Posterior cingulate gyrus (tissue), 11 donors: Measurements from ENCODE around the gene SIDT2.
A peak's percentile ranks its signal among the peaks of the same experiment; 100 is the strongest.
"Not testable (repeated sequence)": the region's sequence is repeated elsewhere in the genome, so short reads cannot be mapped to it uniquely, and the experiment has no call there.

Experiments
- DNase-seq, 10 donors: peaks; one replicate each; pipeline versions ENCODE4 v3.0.0 to v3.0.0-alpha.2; 2020 to 2021; ENCODE audit warnings: mixed read lengths in 3 of 10
- intact Hi-C: fragments of 100-400 bp; cut with DNase I; formaldehyde crosslinking; loops from one replicate; pipeline ENCODE4 v1.15.1; 2023

Gene SIDT2

GRCh38 chr11:117178210-117179034 is at the start of gene SIDT2:
Gene SIDT2 (plus strand): TSS chr11:117178743. CDS start chr11:117179264, 521 bp downstream.
- DNase-seq, result peak; percentile 91 to 99 (median 96)
- intact Hi-C loops, result loop anchor here (5.0 kb wide), 1 partner anchor 36 kb away; the partner anchor contains the start of gene PAFAH1B2

GRCh38 chr11:117130396-117130795 is 48.1 kb upstream of the SIDT2 start:
- DNase-seq, result not testable (repeated sequence)
- intact Hi-C loops, result loop anchor here (5.0 kb wide), 1 partner anchor 77 kb away; no protein-coding TSS in a partner anchor

GRCh38 chr11:117130879-117131278 is 47.7 kb upstream of the SIDT2 start:
- no peak for DNase-seq
- intact Hi-C loops, result loop anchor here (5.0 kb wide), 1 partner anchor 76 kb away; no protein-coding TSS in a partner anchor

GRCh38 chr11:117134431-117134830 is 44.1 kb upstream of the SIDT2 start:
- DNase-seq, result no peak
- intact Hi-C loops, result loop anchor here (5.0 kb wide), 1 partner anchor 73 kb away; no protein-coding TSS in a partner anchor

- intact Hi-C loops, result loop anchor here (5.0 kb wide), 1 partner anchor 72 kb away; no protein-coding TSS in a partner anchor
- not testable (repeated sequence) for DNase-seq
These were observed 43.6 kb upstream of the SIDT2 start for GRCh38 chr11:117134979-117135378.

GRCh38 chr11:117137223-117138086 is 41.1 kb upstream of the SIDT2 start:
- intact Hi-C loops, DNase-seq: not testable (repeated sequence)

- DNase-seq, result peak in 9 of 10 donors; percentile 26 to 91 (median 59)
- intact Hi-C loops, result loop anchor here (5.0 kb wide), 1 partner anchor 34 kb away; the partner anchor contains the start of gene SIDT2
These were observed 35.2 kb upstream of the SIDT2 start for GRCh38 chr11:117143390-117143789.

- intact Hi-C loops, result loop anchor here (5.0 kb wide), 1 partner anchor 33 kb away; the partner anchor contains the start of gene SIDT2
- peak; percentile 91 to 99 (median 96) for DNase-seq
These were observed 34.6 kb upstream of the SIDT2 start, which contains the start of gene PAFAH1B2 for GRCh38 chr11:117143871-117144476. Gene PAFAH1B2 (plus strand): TSS chr11:117144287. CDS start chr11:117152448, 8,161 bp downstream.

GRCh38 chr11:117144477-117145392 is 33.8 kb upstream of the SIDT2 start:
- intact Hi-C loops, result loop anchor here (5.0 kb wide), 1 partner anchor 33 kb away; the partner anchor contains the start of gene SIDT2
- DNase-seq, result peak in 5 of 10 donors; percentile 19 to 91 (median 43)

GRCh38 chr11:117145393-117145761 is 33.2 kb upstream of the SIDT2 start:
- intact Hi-C loops, result no loop called here
- no peak for DNase-seq

- intact Hi-C loops, result no loop called here
- DNase-seq, result no peak
These were observed 32.0 kb upstream of the SIDT2 start for GRCh38 chr11:117146521-117146920.

GRCh38 chr11:117152066-117152465 is 26.5 kb upstream of the SIDT2 start:
- DNase-seq, result no peak
- intact Hi-C loops, result no loop called here

GRCh38 chr11:117154468-117154867 is 24.1 kb upstream of the SIDT2 start:
- intact Hi-C loops, result no loop called here
- DNase-seq, result no peak

GRCh38 chr11:117157507-117157906 is 21.0 kb upstream of the SIDT2 start:
- DNase-seq, result no peak
- intact Hi-C loops, result no loop called here

GRCh38 chr11:117159892-117160291 is 18.7 kb upstream of the SIDT2 start:
- DNase-seq, result no peak
- intact Hi-C loops, result no loop called here

- DNase-seq, result no peak
- intact Hi-C loops, result no loop called here
These were observed 17.7 kb upstream of the SIDT2 start for GRCh38 chr11:117160826-117161225.

GRCh38 chr11:117166491-117166890 is 12.1 kb upstream of the SIDT2 start:
- DNase-seq, result no peak
- intact Hi-C loops, result no loop called here

GRCh38 chr11:117169736-117170135 is 8.8 kb upstream of the SIDT2 start:
- DNase-seq, result no peak
- intact Hi-C loops, result no loop called here

GRCh38 chr11:117170210-117170609 is 8.3 kb upstream of the SIDT2 start:
- intact Hi-C loops, result no loop called here
- peak in 1 of 10 donors; percentile 69 for DNase-seq
